ENCODE data around the gene NOL4L.
"Not testable (repeated sequence)": the region's sequence is repeated elsewhere in the genome, so short reads cannot be mapped to it uniquely, and the experiment has no call there.

NOL4L gene

GRCh38 chr20:32434434-32434833, 150.7 kb downstream of the NOL4L start:
- no peak for DNase-seq

GRCh38 chr20:32433311-32434021, 151.7 kb downstream of the NOL4L start:
- DNase-seq, result no peak

- no peak for DNase-seq
Measured at GRCh38 chr20:32432277-32432676, 152.9 kb downstream of the NOL4L start.

- DNase-seq, result no peak
Measured at GRCh38 chr20:32431457-32431856, 153.7 kb downstream of the NOL4L start.

GRCh38 chr20:32429745-32430360, 155.3 kb downstream of the NOL4L start:
- no peak for DNase-seq

GRCh38 chr20:32429343-32429742, 155.8 kb downstream of the NOL4L start:
- no peak for DNase-seq

GRCh38 chr20:32427996-32428395, 157.1 kb downstream of the NOL4L start:
- DNase-seq, result no peak

GRCh38 chr20:32421290-32421689, 163.8 kb downstream of the NOL4L start:
- DNase-seq, result no peak

GRCh38 chr20:32418376-32418775, 166.8 kb downstream of the NOL4L start:
- no peak for DNase-seq

- no peak for DNase-seq
Measured at GRCh38 chr20:32416206-32416605, 168.9 kb downstream of the NOL4L start.

GRCh38 chr20:32415494-32415893, 169.6 kb downstream of the NOL4L start:
- DNase-seq, result no peak

- DNase-seq, result no peak
Measured at GRCh38 chr20:32411955-32412706, 173.0 kb downstream of the NOL4L start.

GRCh38 chr20:32407131-32407750, 177.9 kb downstream of the NOL4L start:
- not testable (repeated sequence) for DNase-seq

GRCh38 chr20:32406701-32407100, 178.4 kb downstream of the NOL4L start:
- no peak for DNase-seq

GRCh38 chr20:32404017-32404416, 181.1 kb downstream of the NOL4L start:
- DNase-seq, result no peak

GRCh38 chr20:32400476-32400875, 184.7 kb downstream of the NOL4L start:
- DNase-seq, result no peak

GRCh38 chr20:32397567-32398084, 187.5 kb downstream of the NOL4L start:
- no peak for DNase-seq

GRCh38 chr20:32396646-32397160, 188.4 kb downstream of the NOL4L start:
- no peak for DNase-seq

- DNase-seq, result no peak
Measured at GRCh38 chr20:32395066-32395465, 190.1 kb downstream of the NOL4L start.

Measured in hypothalamus (tissue), 51 donors.